ENCODE data around the gene ALKBH4. TPM values are rescaled to one million over a fixed set of nuclear protein-coding genes. Genes with fewer than 3 reads are reported as not detected.
"Not testable (repeated sequence)": the region's sequence is repeated elsewhere in the genome, so short reads cannot be mapped to it uniquely, and the experiment has no call there.

Gene ALKBH4
- total and polyA plus RNA-seq, 2 donors (not counting 3 experiments of a cell fraction or from before 2014, with no cell fraction given): 5.3 to 10.8 TPM

- dilution Hi-C loops (cut with MboI; ENCODE audit: extremely low pct_ligation_motif_present, low sequenced_read_pairs); FAIRE-seq; BruUV-seq (replicated peaks): not testable (repeated sequence)
These were observed 19.7 kb upstream of the ALKBH4 start for GRCh38 chr7:102484317-102484716.

GRCh38 chr7:102481962-102482361 is 17.3 kb upstream of the ALKBH4 start:
- intact Hi-C loops (cut with micrococcal nuclease); H3K27me3 ChIP-seq (ENCODE audit: control insufficient read depth in 2 of 2, insufficient read depth in 2 of 2, low read length in 2 of 2); H3K9me1 ChIP-seq (replicated peaks; ENCODE audit: control insufficient read depth, extremely low read depth, insufficient read depth, low read length); H3K36me3 ChIP-seq (ENCODE audit: control insufficient read depth in 2 of 2, extremely low read depth in 1 of 2, insufficient read depth in 2 of 2, low read length in 2 of 2); CTCF ChIA-PET; H3K9me3 ChIP-seq (replicated peaks; ENCODE audit: control insufficient read depth, insufficient read depth, low read length); H2AFZ ChIP-seq (ENCODE audit: low read depth, low read length); H4K20me1 ChIP-seq (replicated peaks; ENCODE audit: control insufficient read depth, extremely low read depth, insufficient read depth, low read length); POLR2A ChIA-PET; H3K9ac ChIP-seq (replicated peaks; ENCODE audit: extremely low read depth, insufficient read depth, low read length); dilution Hi-C loops (cut with MboI; ENCODE audit: extremely low pct_ligation_motif_present, low sequenced_read_pairs); H3K4me1 ChIP-seq (ENCODE audit: control insufficient read depth, extremely low read depth, insufficient read depth, low read length); H3K79me2 ChIP-seq (ENCODE audit: control insufficient read depth, insufficient read depth, low read length); H3K4me2 ChIP-seq (ENCODE audit: insufficient read depth, low read length); H3K27ac ChIP-seq (ENCODE audit: insufficient read depth, low read depth, low read length); BruUV-seq (replicated peaks); DNase-seq (ENCODE audit: low read depth, low spot score); H3K4me3 ChIP-seq (replicated peaks in 1 of 3; ENCODE audit: insufficient read depth in 1 of 3, low read depth in 1 of 3, low read length in 3 of 3); FAIRE-seq: not testable (repeated sequence)

More at GRCh38 chr7:102484317-102484716, 19.7 kb upstream of the ALKBH4 start:
- H3K27me3 ChIP-seq (ENCODE audit: control insufficient read depth in 2 of 2, insufficient read depth in 2 of 2, low read length in 2 of 2); H3K9ac ChIP-seq (replicated peaks; ENCODE audit: extremely low read depth, insufficient read depth, low read length); H3K4me3 ChIP-seq (replicated peaks in 1 of 3; ENCODE audit: insufficient read depth in 1 of 3, low read depth in 1 of 3, low read length in 3 of 3); H2AFZ ChIP-seq (ENCODE audit: low read depth, low read length); H3K27ac ChIP-seq (ENCODE audit: insufficient read depth, low read depth, low read length); H4K20me1 ChIP-seq (replicated peaks; ENCODE audit: control insufficient read depth, extremely low read depth, insufficient read depth, low read length); intact Hi-C loops (cut with micrococcal nuclease); DNase-seq (ENCODE audit: low read depth, low spot score); H3K9me3 ChIP-seq (replicated peaks; ENCODE audit: control insufficient read depth, insufficient read depth, low read length); H3K4me1 ChIP-seq (ENCODE audit: control insufficient read depth, extremely low read depth, insufficient read depth, low read length); H3K9me1 ChIP-seq (replicated peaks; ENCODE audit: control insufficient read depth, extremely low read depth, insufficient read depth, low read length); CTCF ChIA-PET; H3K36me3 ChIP-seq (ENCODE audit: control insufficient read depth in 2 of 2, extremely low read depth in 1 of 2, insufficient read depth in 2 of 2, low read length in 2 of 2); H3K79me2 ChIP-seq (ENCODE audit: control insufficient read depth, insufficient read depth, low read length); H3K4me2 ChIP-seq (ENCODE audit: insufficient read depth, low read length); POLR2A ChIA-PET: not testable (repeated sequence)

Data from endothelial cell of umbilical vein (primary cell).